ENCODE results near the gene MORN5.
A peak's percentile ranks its signal among the peaks of the same experiment; 100 is the strongest.

MORN5 gene

GRCh38 chr9:122143876-122144405 lies 15.8 kb upstream of the MORN5 start:
- DNase-seq (ENCODE audit: low read depth) = no peak

- DNase-seq (ENCODE audit: low read depth) = peak; percentile 28
Observed at GRCh38 chr9:122144836-122145591, 14.7 kb upstream of the MORN5 start.

- DNase-seq (ENCODE audit: low read depth) = no peak
Observed at GRCh38 chr9:122145592-122145863, 14.2 kb upstream of the MORN5 start.

- DNase-seq (ENCODE audit: low read depth) = no peak
Observed at GRCh38 chr9:122151267-122151828, 8.4 kb upstream of the MORN5 start.

GRCh38 chr9:122155796-122156195 lies 3.9 kb upstream of the MORN5 start:
- DNase-seq (ENCODE audit: low read depth) = peak; percentile 27

GRCh38 chr9:122158202-122158601 lies 1.5 kb upstream of the MORN5 start:
- DNase-seq (ENCODE audit: low read depth) = peak; percentile 63

- DNase-seq (ENCODE audit: low read depth) = no peak
Observed at GRCh38 chr9:122159925-122160246, 178 bp downstream of the MORN5 start.

GRCh38 chr9:122162415-122162814 lies 2.7 kb downstream of the MORN5 start:
- DNase-seq (ENCODE audit: low read depth) = no peak

GRCh38 chr9:122164286-122164685 lies 4.6 kb downstream of the MORN5 start:
- DNase-seq (ENCODE audit: low read depth) = no peak

- no peak for DNase-seq (ENCODE audit: low read depth)
Observed at GRCh38 chr9:122168356-122168755, 8.6 kb downstream of the MORN5 start.

GRCh38 chr9:122172131-122172530 lies 12.4 kb downstream of the MORN5 start:
- DNase-seq (ENCODE audit: low read depth) = no peak

GRCh38 chr9:122173670-122174069 lies 14.0 kb downstream of the MORN5 start:
- DNase-seq (ENCODE audit: low read depth) = no peak

- no peak for DNase-seq (ENCODE audit: low read depth)
Observed at GRCh38 chr9:122176916-122177315, 17.2 kb downstream of the MORN5 start.

GRCh38 chr9:122179054-122179689 lies 19.5 kb downstream of the MORN5 start:
- no peak for DNase-seq (ENCODE audit: low read depth)

- no peak for DNase-seq (ENCODE audit: low read depth)
Observed at GRCh38 chr9:122179690-122180074, 20.0 kb downstream of the MORN5 start.

- peak; percentile 88 for DNase-seq (ENCODE audit: low read depth)
Observed at GRCh38 chr9:122180633-122181032, 20.9 kb downstream of the MORN5 start.

GRCh38 chr9:122183501-122183900 lies 23.8 kb downstream of the MORN5 start:
- no peak for DNase-seq (ENCODE audit: low read depth)

- no peak for DNase-seq (ENCODE audit: low read depth)
Observed at GRCh38 chr9:122184551-122184950, 24.8 kb downstream of the MORN5 start.

- DNase-seq (ENCODE audit: low read depth) = no peak
Observed at GRCh38 chr9:122186301-122186700, 26.6 kb downstream of the MORN5 start.

GRCh38 chr9:122186777-122187470 lies 27.2 kb downstream of the MORN5 start:
- no peak for DNase-seq (ENCODE audit: low read depth)

- DNase-seq (ENCODE audit: low read depth) = no peak
Observed at GRCh38 chr9:122188369-122188768, 28.7 kb downstream of the MORN5 start.

- no peak for DNase-seq (ENCODE audit: low read depth)
Observed at GRCh38 chr9:122190597-122191381, 31.1 kb downstream of the MORN5 start.

All from iris pigment epithelial cell (primary cell).